ENCODE results near the gene SLC6A19. TPM values are rescaled to one million over a fixed set of nuclear protein-coding genes. Genes with fewer than 3 reads are reported as not detected.
"Not testable (repeated sequence)": the region's sequence is repeated elsewhere in the genome, so short reads cannot be mapped to it uniquely, and the experiment has no call there.

Gene SLC6A19
- total and polyA plus RNA-seq, 9 donors: 0.08 to 1.5 TPM; not detected in 7

DNA sequence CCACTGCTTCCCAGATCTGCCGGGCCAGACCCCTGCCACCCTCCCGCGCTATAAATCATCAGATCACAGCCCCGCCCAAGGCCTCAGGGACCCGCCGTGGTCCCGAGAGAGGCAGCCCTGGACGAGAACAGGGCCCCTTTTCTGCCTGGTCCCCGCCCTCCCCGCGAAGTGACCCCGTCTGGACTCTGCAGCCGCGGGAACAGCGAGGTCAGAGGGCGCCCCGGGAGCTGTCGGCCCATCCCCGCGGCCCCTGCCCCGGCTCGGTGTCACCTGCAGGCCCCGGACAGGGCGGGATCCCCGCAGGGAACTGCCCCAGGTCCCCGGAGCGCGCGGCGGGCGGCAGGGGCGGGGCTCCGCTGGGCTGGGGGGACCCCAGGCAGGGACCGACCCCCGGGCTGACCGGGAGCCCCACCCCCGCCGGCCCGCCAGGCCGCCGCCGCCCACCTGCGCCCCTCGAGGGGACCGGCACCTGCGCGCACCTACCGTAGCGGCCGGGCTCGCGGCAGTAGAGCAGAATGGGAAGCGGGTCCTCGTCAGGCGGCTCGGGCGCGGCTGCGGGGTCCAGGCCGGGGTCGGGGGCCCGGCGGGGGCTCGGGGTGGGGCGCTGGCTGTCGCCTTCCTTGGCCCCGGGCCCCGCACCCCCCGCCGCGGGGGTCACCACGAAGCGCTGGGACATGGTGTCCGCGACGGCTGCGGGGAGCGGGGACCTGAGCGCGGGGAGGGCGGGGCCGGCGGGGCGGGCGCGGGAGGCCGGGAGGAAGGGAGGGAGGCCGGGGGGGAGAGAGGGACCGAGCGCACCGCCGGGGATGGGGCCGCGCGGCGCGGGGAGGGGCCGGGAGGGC lies 46.0 kb upstream of the SLC6A19 start:
- Histone ChIP-seq H3K36me3 (no peaks in the 10 kb centered on the region), H3K27me3 (peaks cover 4% of the 10 kb centered on the region), H3K9me3 (no peaks in the 10 kb centered on the region), H3K27ac (no peak overlapping the region), H3K4me1 (ENCODE audit: insufficient read depth) (no peaks in the 10 kb centered on the region), H3K4me3 (no peak overlapping the region)
- WGBS, 3 donors: 1 to 2% (median 2%) methylated on average over 26 to 97 of the region's 98 CpGs
- TF ChIP-seq, protein P1, sequence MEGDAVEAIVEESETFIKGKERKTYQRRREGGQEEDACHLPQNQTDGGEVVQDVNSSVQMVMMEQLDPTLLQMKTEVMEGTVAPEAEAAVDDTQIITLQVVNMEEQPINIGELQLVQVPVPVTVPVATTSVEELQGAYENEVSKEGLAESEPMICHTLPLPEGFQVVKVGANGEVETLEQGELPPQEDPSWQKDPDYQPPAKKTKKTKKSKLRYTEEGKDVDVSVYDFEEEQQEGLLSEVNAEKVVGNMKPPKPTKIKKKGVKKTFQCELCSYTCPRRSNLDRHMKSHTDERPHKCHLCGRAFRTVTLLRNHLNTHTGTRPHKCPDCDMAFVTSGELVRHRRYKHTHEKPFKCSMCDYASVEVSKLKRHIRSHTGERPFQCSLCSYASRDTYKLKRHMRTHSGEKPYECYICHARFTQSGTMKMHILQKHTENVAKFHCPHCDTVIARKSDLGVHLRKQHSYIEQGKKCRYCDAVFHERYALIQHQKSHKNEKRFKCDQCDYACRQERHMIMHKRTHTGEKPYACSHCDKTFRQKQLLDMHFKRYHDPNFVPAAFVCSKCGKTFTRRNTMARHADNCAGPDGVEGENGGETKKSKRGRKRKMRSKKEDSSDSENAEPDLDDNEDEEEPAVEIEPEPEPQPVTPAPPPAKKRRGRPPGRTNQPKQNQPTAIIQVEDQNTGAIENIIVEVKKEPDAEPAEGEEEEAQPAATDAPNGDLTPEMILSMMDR (IDR thresholded peaks at IDR 0.05): no peak
- no peak for TF ChIP-seq EP300 (IDR thresholded peaks at IDR 0.05)
- no peak for TF ChIP-seq POLR2A (IDR thresholded peaks at IDR 0.05)
- intact Hi-C loops (cut with DNase I): no loop called here
- no peak for DNase-seq

DNA sequence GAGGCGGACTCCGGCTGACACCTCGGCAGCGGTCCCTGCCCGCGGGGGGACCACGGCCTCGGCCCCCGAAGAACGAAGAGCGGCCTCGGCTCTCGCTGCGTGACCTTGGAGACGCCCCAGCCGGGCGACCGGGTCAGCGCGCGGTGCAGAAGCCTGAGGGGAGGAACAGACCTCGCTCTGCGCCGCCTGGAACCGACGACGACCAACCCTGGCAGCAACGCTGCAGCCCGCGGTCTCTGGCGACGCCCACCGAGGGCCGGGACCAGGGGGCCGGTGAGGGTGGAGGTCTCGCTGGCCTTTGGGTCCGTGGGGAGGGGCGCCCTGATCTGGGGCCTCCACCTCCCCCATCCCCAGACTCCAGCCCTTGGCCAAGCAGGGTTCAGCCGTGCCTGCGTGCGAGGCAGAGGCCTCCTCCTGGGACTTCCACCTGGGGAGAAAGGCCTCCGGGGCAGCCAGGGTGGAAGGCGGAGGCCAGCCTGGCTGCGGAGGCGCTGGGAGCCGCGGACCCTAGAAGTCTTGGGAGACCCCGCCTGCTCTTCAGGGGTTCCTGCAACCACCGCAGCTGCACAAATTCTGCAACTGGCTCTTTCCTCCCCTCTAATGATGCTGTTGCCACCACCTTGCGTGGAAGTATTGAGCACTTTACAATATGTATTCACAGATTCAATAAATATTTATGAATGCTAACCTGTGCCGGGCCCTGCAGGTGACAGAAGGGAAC lies 45.2 kb upstream of the SLC6A19 start:
- WGBS, 3 donors: 14 to 19% (median 17%) methylated on average over 39 to 51 of the region's 51 CpGs
- no peak for DNase-seq
- Histone ChIP-seq H3K27me3 (peaks cover 4% of the 10 kb centered on the region), H3K9me3 (no peaks in the 10 kb centered on the region), H3K4me1 (ENCODE audit: insufficient read depth) (no peaks in the 10 kb centered on the region), H3K4me3 (no peak overlapping the region), H3K27ac (no peak overlapping the region), H3K36me3 (no peaks in the 10 kb centered on the region)
- TF ChIP-seq EP300 (IDR thresholded peaks at IDR 0.05): no peak
- intact Hi-C loops (cut with DNase I): no loop called here

DNA sequence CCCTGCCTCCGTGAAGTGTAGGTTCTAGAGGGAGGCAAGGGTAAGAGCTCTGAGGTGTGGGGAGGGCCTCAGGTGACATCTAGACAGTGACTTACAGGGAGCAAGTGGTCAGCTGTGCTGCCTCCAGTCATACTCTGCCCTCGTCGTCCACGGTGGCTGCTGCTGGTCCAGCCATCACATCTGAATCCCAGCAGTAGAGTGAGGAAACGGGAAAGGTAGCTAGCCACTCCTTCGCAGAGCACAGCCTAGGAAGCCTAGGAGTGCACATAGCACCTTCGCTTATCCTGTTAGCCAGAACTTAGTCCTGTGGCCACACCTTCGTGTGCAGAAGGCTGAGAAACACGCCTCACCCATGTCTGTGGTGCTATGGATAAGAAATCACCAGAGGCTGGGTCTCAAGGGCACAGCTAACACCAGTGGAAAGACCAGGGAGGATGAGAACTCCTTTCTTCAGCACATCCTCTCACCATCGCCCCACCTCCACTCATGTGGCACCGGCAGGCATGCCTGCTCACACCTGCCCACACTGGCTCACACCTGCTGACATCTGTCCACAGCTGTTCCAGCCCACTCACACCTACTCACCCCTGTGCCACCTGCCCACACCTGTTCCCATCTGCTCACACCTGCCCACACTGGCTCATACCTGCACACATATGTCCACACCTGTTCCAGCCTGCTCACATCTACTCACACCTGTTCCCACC lies 44.5 kb upstream of the SLC6A19 start:
- no peaks in the 10 kb centered on the region for H3K4me1 ChIP-seq (ENCODE audit: insufficient read depth)
- 90 to 97% (median 91%) methylated on average over 11 of the region's 11 CpGs for WGBS, 3 donors

DNA sequence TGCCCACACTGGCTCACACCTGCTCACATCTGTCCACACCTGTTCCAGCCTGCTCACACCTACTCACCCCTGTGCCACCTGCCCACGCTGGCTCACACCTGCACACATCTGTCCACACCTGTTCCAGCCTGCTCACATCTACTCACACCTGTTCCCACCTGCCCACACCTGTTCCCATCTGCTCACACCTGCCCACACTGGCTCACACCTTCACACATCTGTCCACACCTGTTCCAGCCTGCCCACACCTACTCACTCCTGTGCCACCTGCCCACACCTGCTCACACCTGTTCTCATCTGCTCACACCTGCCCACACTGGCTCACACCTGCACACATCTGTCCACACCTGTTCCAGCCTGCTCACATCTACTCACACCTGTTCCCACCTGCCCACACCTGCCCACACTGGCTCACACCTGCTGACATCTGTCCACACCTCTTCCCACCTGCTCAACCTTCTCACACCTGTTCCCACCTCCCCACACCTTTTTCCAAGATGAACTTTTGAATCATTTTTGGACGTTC lies 43.9 kb upstream of the SLC6A19 start:
- H3K27me3 ChIP-seq; H3K9me3 ChIP-seq; H3K36me3 ChIP-seq; H3K27ac ChIP-seq; H3K4me3 ChIP-seq; intact Hi-C loops (cut with DNase I); H3K4me1 ChIP-seq (ENCODE audit: insufficient read depth); DNase-seq: not testable (repeated sequence)
- 58 to 59% (median 58%) methylated on average over 2 of the region's 2 CpGs for WGBS, 3 donors

More for the DNA sequence above, 44.5 kb upstream of the SLC6A19 start:
- Histone ChIP-seq H3K9me3 (no peaks in the 10 kb centered on the region), H3K4me3 (no peak overlapping the region), H3K27me3 (peaks cover 4% of the 10 kb centered on the region), H3K27ac (no peak overlapping the region), H3K36me3 (no peaks in the 10 kb centered on the region)
- intact Hi-C loops (cut with DNase I): no loop called here
- TF ChIP-seq, protein P1 (IDR thresholded peaks at IDR 0.05): no peak
- no peak for TF ChIP-seq EP300 (IDR thresholded peaks at IDR 0.05)
- TF ChIP-seq POLR2A (IDR thresholded peaks at IDR 0.05): no peak
- DNase-seq: no peak

DNA sequence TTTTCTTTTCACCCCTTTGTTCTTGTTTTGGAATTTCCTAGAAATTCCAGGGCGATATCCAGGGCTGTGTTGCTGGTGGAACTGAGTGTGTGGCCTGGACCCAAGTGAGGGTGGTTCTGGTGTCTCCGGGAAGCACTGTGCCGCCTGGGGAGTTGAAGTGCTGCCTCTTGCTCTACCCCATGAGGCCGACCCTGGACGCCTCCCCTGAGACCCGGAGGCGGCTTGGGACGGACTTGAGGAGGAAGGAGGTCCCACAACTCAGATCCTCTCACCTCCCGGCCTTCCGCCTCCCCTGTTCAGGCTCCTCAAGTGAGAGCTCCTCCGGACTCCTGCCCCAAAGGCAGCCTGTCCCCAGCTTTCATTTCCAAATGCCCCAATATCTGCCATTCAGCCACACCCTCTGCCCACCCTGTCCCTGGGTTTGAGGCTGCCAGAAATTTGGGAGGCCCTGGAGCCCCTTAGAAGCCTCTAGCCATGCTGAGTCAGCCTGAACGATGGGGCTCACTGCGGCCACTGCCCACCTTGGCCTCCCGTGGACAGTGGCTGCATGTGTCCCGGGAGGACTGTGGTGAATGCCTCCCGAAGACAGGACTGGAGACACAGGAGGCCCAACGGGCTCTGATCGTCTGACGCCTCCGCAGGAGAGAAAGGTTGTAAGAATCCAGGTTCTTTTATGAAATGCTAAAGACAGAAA lies 42.6 kb upstream of the SLC6A19 start:
- WGBS, 3 donors: 69 to 74% (median 70%) methylated on average over 20 of the region's 20 CpGs
- H3K4me3 ChIP-seq: no peak overlapping the region
- no peak for DNase-seq
- intact Hi-C loops (cut with DNase I): no loop called here
- H3K9me3 ChIP-seq: no peaks in the 10 kb centered on the region
- H3K27me3 ChIP-seq: peaks cover 4% of the 10 kb centered on the region
- no peak overlapping the region for H3K27ac ChIP-seq
- H3K36me3 ChIP-seq: no peaks in the 10 kb centered on the region
- TF ChIP-seq EP300 (IDR thresholded peaks at IDR 0.05) (no peak), POLR2A (IDR thresholded peaks at IDR 0.05) (no peak)
- TF ChIP-seq, protein P1 (IDR thresholded peaks at IDR 0.05): no peak
- H3K4me1 ChIP-seq (ENCODE audit: insufficient read depth): no peaks in the 10 kb centered on the region
